Measurements from ENCODE around the gene COX19. TPM values are rescaled to one million over a fixed set of nuclear protein-coding genes. Genes with fewer than 3 reads are reported as not detected.

The COX19 gene
- total RNA-seq, 1 experiment from 2014 or later: 12.3 TPM

GRCh38 chr7:949021-949934 lies 26.1 kb downstream of the COX19 start:
- Histone ChIP-seq H2BK20ac (ENCODE audit: low read depth, low read length, poor library complexity, severe bottlenecking) (no peak overlapping the region), H3T11ph (ENCODE audit: low read length) (no peak overlapping the region), H3K9me3 (ENCODE audit: control insufficient read depth, low read depth, low read length) (no peaks in the 10 kb centered on the region), H3K27ac (ENCODE audit: insufficient read length, low read depth, low read length) (no peak overlapping the region), H2BK120ac (ENCODE audit: low read depth, low read length, poor library complexity, severe bottlenecking) (no peak overlapping the region), H4K91ac (ENCODE audit: insufficient read length, low read depth, low read length) (no peak overlapping the region), H3K4ac (ENCODE audit: low read depth, low read length) (no peak overlapping the region), H3K9ac (ENCODE audit: extremely low read depth, insufficient read length, low read length) (no peak overlapping the region), H3K4me1 (ENCODE audit: insufficient read depth, low read length) (no peaks in the 10 kb centered on the region; the same call in 1 of the 2 replicates), H3K18ac (ENCODE audit: insufficient read length, low read depth, low read length) (no peak overlapping the region), H2AFZ (ENCODE audit: low read length) (no peak overlapping the region), H3K56ac (ENCODE audit: insufficient read length, low read depth, low read length) (no peak overlapping the region), H4K20me1 (ENCODE audit: control insufficient read depth, insufficient read depth, insufficient read length) (no peaks in the 10 kb centered on the region), H4K8ac (replicated peaks; ENCODE audit: insufficient read length, low read depth, low read length) (no peak overlapping the region), H2AK5ac (ENCODE audit: insufficient read length, low read length) (no peak overlapping the region), H3K23ac (ENCODE audit: insufficient read length, low read depth, low read length) (no peak overlapping the region), H3K79me2 (ENCODE audit: insufficient read depth, low read length) (no peaks in the 10 kb centered on the region), H2BK12ac (ENCODE audit: insufficient read length, low read depth, low read length) (no peak overlapping the region), H3K14ac (ENCODE audit: insufficient read depth, low read length) (peak overlapping the region; percentile 11; the same call in 1 of the 2 replicates), H2BK5ac (ENCODE audit: insufficient read length, low read length) (no peak overlapping the region), H3K27me3 (ENCODE audit: insufficient read depth, low read length) (peaks cover 3% of the 10 kb centered on the region; the same call in 1 of the 2 replicates), H3K4me2 (ENCODE audit: insufficient read depth, insufficient read length, low read length) (no peak overlapping the region), H3K79me1 (ENCODE audit: insufficient read depth, low read depth, low read length, poor library complexity, severe bottlenecking) (no peaks in the 10 kb centered on the region), H3K23me2 (ENCODE audit: insufficient read length, low read depth, low read length, poor library complexity, severe bottlenecking) (peaks cover 5% of the 10 kb centered on the region), H2BK15ac (ENCODE audit: low read depth, low read length) (no peak overlapping the region), H4K5ac (ENCODE audit: insufficient read length, low read depth, low read length) (no peak overlapping the region)
- no CpG with 5 or more reads among the region's 28 CpGs for WGBS (ENCODE audit: extremely low coverage, insufficient read length, low lambda C conversion rate)
- peaks cover 25% of the 10 kb centered on the region for H3K27me3 Mint-ChIP-seq (ENCODE audit: low read depth)
- no peaks in the 10 kb centered on the region for H3K36me3 Mint-ChIP-seq (ENCODE audit: insufficient read depth in 1 of 3, low read depth in 3 of 3)
- no peak for TF ChIP-seq CTCF (conservative IDR thresholded peaks at IDR 0.05)
- peaks cover 7 to 13% of the 10 kb centered on the region in 2 experiments; a peak in 2 of 4 replicates for H3K4me1 Mint-ChIP-seq
- peak overlapping the region in 1 of 3 experiments; percentile 28; a peak in 3 of 7 replicates for H3K27ac Mint-ChIP-seq
- H3K4me3 Mint-ChIP-seq: no peak overlapping the region
- no peaks in the 10 kb centered on the region for H3K9me3 Mint-ChIP-seq
- peak; percentile 36 for DNase-seq

Data from H9 (cell line).